ENCODE data around the gene TGFBR3L. TPM values are rescaled to one million over a fixed set of nuclear protein-coding genes. Genes with fewer than 3 reads are reported as not detected.

TGFBR3L gene
- total RNA-seq, 1 donor from 2014 or later, result 2.8 TPM

DNA sequence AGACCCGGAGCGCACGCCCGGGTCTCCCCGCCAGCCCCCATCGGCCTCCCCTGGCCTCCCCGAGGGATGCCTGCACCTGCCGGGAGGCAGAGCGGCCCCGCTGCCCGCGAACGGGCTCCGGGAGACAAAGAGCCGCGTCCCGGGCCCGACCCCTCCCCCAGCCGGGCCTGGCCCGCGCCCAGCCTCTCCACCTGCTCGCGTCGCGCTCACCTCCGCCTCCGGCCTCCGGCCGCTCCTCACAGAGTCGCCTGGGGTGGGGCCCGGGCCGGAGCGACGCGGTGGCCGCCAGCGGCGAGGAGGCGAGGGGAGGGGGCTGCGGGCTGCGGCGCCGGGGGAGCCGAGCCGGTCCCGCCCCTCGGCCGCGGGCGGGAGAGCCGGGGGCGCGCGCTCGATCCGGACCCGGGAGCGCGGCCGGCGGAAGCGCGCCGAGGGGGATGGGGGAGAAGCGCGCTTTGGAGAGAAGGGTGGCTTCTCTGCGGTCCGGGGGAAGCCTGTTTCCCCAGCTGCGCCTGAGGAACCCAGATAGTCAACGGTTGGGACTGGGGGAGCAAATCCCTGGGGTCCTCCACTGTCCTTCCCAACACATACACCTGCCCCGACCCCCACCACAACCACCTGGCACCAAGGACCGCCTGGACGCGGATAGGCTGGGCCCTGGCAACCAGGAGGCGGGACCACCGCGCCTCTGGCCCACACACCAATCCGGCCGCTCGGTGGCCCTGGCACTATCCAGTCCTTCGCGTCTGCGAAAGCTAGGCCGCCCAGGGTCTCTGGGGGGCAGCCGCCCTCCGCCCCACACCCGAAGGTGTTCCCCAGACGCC is 40.3 kb upstream of the TGFBR3L start, which contains the start of gene PRR36:
Gene PRR36 (minus strand): TSS at position 315 of the 821 bp plus-strand sequence. CDS start 701 bp downstream, outside the sequence.
- no peak for FAIRE-seq
- Mint-ChIP-seq H3K4me3 (ENCODE audit: unreplicated experiment) (peak within 1 kb of the TSS; percentile 77), H3K27ac (ENCODE audit: unreplicated experiment) (no peak within 1 kb of the TSS), H3K9me3 (ENCODE audit: unreplicated experiment) (no peaks in the 10 kb centered on the region), H3K4me1 (ENCODE audit: low read depth, unreplicated experiment) (peaks cover 9% of the 10 kb centered on the region), H3K27me3 (ENCODE audit: low read depth, unreplicated experiment) (peaks cover 14% of the 10 kb centered on the region), H3K36me3 (ENCODE audit: low read depth, unreplicated experiment) (no peaks in the 10 kb centered on the region)
- peaks cover 7% of the 10 kb centered on the region for H3K4me1 ChIP-seq (ENCODE audit: insufficient read depth, low read length)
- peak within 1 kb of the TSS; percentile 28 for H3K4me3 ChIP-seq (ENCODE audit: insufficient read depth, low read depth, low read length)
- H3K27ac ChIP-seq (ENCODE audit: low read depth, low read length), result no peak within 1 kb of the TSS
- H2AFZ ChIP-seq (ENCODE audit: low read depth, low read length), result no peak within 1 kb of the TSS
- H3K36me3 ChIP-seq (ENCODE audit: insufficient read depth, low read length), result no peaks in the 10 kb centered on the region
- H3K4me2 ChIP-seq (ENCODE audit: low read length), result peak within 1 kb of the TSS; percentile 74
- H4K20me1 ChIP-seq (ENCODE audit: insufficient read depth, low read length), result no peaks in the 10 kb centered on the region
- no peak for DNase-seq (ENCODE audit: low read depth)
- peaks cover 12% of the 10 kb centered on the region for H3K27me3 ChIP-seq (ENCODE audit: insufficient read depth, low read length)
- H3K9me3 ChIP-seq (ENCODE audit: insufficient read depth, low read depth, low read length), result no peaks in the 10 kb centered on the region
- H3K9ac ChIP-seq (ENCODE audit: low read length), result no peak within 1 kb of the TSS
- no peaks in the 10 kb centered on the region for H3K79me2 ChIP-seq (ENCODE audit: insufficient read depth, low read length)
- TF ChIP-seq EZH2 (IDR thresholded peaks at IDR 0.05; ENCODE audit: insufficient read depth, low read length), result peak; percentile 97
- TF ChIP-seq, protein P1, sequence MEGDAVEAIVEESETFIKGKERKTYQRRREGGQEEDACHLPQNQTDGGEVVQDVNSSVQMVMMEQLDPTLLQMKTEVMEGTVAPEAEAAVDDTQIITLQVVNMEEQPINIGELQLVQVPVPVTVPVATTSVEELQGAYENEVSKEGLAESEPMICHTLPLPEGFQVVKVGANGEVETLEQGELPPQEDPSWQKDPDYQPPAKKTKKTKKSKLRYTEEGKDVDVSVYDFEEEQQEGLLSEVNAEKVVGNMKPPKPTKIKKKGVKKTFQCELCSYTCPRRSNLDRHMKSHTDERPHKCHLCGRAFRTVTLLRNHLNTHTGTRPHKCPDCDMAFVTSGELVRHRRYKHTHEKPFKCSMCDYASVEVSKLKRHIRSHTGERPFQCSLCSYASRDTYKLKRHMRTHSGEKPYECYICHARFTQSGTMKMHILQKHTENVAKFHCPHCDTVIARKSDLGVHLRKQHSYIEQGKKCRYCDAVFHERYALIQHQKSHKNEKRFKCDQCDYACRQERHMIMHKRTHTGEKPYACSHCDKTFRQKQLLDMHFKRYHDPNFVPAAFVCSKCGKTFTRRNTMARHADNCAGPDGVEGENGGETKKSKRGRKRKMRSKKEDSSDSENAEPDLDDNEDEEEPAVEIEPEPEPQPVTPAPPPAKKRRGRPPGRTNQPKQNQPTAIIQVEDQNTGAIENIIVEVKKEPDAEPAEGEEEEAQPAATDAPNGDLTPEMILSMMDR (IDR thresholded peaks at IDR 0.05; ENCODE audit: insufficient read depth, low read depth, low read length), result no peak

DNA sequence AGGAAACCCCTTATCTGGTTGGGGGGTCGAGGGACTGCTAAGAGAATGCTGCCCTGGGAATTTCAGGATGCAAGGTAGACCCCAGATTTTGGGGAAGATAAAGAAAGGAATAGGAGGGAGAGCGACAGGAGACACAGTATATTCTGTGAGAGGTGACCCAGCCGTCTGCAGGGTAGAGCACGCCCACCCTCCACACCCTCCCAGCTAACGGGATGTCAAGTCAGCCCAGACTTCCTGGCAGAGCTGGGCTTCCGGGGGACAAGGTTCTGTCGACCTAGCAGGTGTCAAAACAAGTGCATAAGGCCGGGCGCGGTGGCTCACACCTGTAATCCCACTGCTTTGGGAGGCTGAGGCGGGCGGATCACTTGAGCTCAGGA is 39.7 kb upstream of the TGFBR3L start:
- Histone ChIP-seq H3K4me1 (ENCODE audit: insufficient read depth, low read length) (peaks cover 7% of the 10 kb centered on the region), H3K27ac (ENCODE audit: low read depth, low read length) (no peak overlapping the region), H4K20me1 (ENCODE audit: insufficient read depth, low read length) (no peaks in the 10 kb centered on the region), H3K9ac (ENCODE audit: low read length) (no peak overlapping the region), H3K79me2 (ENCODE audit: insufficient read depth, low read length) (no peaks in the 10 kb centered on the region), H3K9me3 (ENCODE audit: insufficient read depth, low read depth, low read length) (no peaks in the 10 kb centered on the region), H3K4me2 (ENCODE audit: low read length) (no peak overlapping the region), H3K27me3 (ENCODE audit: insufficient read depth, low read length) (peaks cover 12% of the 10 kb centered on the region), H3K4me3 (ENCODE audit: insufficient read depth, low read depth, low read length) (no peak overlapping the region), H2AFZ (ENCODE audit: low read depth, low read length) (no peak overlapping the region), H3K36me3 (ENCODE audit: insufficient read depth, low read length) (no peaks in the 10 kb centered on the region)
- Mint-ChIP-seq H3K36me3 (ENCODE audit: low read depth, unreplicated experiment) (no peaks in the 10 kb centered on the region), H3K27me3 (ENCODE audit: low read depth, unreplicated experiment) (peaks cover 14% of the 10 kb centered on the region), H3K27ac (ENCODE audit: unreplicated experiment) (no peak overlapping the region), H3K4me1 (ENCODE audit: low read depth, unreplicated experiment) (peaks cover 9% of the 10 kb centered on the region), H3K9me3 (ENCODE audit: unreplicated experiment) (no peaks in the 10 kb centered on the region), H3K4me3 (ENCODE audit: unreplicated experiment) (peak overlapping the region; percentile 45)
- FAIRE-seq (no peak), DNase-seq (ENCODE audit: low read depth) (no peak)
- no peak for TF ChIP-seq EZH2 (IDR thresholded peaks at IDR 0.05; ENCODE audit: insufficient read depth, low read length)
- TF ChIP-seq, protein P1 (IDR thresholded peaks at IDR 0.05; ENCODE audit: insufficient read depth, low read depth, low read length), result no peak

All from astrocyte (in vitro differentiated cells and primary cell).